Measurements from ENCODE around the gene SALL3.

The SALL3 gene

DNA sequence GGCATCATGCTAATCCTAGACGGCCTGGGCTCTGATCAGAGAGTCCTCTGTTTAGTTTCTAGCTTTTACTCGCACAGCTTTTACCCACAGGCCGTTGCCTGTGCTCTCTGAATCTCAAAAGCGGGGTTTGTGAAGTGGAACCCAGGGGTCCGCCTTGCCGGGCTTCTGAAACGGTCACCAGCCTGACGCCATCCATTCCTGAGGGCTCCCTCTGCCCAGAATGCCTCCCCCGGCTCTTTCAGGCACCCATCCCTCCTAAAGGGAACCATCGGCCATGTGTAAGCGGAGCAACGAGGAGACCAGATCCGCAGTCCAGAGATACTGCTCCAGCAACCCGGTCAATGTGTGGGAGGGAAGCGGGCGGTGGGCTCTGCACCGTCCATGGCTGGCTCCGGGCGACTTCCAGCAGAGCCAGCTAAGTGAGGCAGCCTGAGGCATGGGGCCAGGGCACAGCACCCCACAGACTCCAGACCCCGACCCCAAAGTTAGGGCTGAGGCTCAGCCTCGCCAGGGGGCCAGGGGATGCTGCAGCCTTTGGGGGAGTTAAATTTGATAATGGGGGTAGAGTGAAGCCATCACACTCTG lies 28.8 kb downstream of the SALL3 start:
- no peak for DNase-seq

DNA sequence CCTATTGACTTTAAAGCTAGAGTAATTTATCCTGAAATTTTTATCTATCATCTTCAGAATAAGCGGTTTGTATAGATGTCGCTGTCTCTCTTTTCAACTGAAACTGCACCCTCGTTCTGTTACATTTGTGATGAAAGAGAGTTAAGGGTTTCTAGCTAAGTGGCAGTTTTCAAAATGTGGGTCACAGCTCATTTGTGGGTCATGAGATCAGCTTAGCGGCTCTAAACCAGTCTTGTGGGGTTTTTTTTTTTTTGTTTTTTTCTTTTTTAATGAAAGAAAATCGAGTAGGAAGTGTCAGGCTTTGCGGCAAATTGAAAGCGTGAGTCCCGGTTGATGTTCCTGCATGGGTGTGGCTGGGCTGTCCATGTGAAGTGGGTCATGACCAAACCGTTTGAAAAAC lies 31.2 kb downstream of the SALL3 start:
- no peak for DNase-seq

DNA sequence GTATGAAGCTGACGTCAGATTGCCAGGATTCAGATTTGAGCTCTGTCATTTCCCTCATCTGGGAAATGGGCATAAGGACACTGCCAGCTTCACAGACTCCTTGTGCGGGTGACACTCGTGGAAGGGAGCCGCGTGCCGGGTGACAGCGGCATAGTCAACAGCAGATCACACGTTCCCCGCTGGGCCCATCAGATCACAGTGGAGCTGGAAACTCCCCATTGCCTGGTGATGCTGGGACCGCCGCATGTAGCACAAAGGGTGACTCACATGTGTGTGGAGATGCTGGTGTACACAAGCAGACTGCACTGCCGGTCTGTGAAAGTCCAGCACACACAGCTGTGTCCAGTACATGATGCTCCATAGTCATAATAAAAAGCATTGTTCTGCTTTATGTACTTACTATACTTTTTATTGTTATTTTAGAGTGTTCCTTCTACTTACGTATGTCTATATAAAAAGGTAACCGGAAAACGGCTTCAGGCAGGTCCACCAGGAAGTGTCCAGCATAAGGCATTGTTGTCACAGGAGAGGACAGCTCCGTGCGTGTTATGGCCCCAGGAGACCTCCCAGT lies 31.8 kb downstream of the SALL3 start:
- DNase-seq, result no peak

DNA sequence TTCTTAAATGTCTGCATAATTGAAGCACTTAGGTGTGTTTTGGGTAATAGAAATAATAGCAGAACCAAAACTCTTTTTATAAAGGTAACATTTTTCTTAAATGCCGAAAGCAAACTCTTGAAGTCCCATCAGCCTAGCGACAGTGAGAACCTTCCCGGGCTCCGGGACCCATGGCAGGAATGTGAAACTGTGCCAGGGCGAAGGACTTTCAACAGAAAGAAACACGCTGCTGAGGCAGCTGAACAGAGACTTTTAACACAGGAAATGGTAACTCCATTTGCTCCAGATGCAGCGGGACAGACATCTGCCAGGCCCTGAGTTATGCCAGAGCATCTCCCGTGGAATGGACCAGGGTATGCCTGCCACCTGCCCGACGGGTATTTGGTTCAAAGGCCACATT lies 34.3 kb downstream of the SALL3 start:
- DNase-seq, result no peak

DNA sequence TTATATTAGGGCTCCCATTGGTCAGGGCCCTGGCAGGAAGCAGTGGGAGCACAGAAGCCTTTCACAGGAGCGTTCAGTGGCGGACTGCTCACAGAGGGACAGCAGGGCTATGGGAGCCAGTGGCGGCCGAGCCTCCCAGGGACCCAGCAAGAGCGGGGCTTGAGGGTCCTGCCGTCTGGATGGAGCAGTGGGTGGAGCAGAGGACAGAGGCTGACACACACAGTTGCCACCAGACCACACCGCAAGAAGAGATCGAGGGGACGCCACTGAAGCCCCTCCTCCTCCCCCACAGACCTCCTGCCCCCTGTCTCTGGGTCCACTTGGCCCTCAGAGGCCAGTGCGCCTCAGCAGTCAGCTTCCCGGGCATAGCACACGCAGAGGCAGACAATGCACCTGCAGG lies 39.3 kb downstream of the SALL3 start:
- no peak for DNase-seq

DNA sequence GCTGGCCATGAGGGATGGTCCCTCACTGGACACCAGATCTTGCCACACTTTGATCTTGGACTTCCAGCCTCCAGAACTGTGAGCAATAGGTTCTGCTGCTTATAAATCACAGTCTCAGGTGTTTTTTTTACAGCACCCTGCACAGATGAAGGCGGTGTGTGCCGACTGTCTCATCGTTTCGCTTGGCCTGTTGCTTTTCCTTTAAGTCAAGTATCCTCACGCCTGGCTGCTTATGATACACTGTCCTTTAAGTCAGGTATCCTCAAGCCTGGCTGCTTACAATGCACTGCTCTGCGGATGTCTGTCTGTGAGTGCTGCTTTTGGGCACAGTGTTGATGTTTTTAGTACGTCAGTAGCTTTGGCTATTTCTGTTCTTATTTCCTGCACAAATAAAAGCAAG lies 40.3 kb downstream of the SALL3 start:
- DNase-seq, result no peak

DNA sequence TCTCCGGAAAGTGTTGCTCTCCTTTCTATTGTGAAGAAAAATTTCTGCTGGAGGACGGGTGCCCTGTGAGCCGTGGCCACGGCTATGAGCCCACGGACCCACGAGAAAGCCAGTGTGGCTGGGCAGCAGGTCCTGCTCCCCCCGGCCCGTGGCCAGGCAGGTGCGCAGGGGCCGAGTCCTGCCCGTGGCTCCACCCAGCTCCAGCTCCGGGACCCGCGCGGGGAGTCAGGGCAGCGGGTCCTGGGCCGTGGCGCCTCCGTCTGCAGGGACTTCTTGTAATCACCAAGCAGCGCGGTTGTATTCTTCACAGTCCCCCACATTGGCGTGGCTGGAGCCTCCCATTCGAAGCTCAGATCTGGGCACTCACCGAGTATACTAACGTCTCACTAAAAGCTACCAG lies 43.0 kb downstream of the SALL3 start:
- no peak for DNase-seq

DNA sequence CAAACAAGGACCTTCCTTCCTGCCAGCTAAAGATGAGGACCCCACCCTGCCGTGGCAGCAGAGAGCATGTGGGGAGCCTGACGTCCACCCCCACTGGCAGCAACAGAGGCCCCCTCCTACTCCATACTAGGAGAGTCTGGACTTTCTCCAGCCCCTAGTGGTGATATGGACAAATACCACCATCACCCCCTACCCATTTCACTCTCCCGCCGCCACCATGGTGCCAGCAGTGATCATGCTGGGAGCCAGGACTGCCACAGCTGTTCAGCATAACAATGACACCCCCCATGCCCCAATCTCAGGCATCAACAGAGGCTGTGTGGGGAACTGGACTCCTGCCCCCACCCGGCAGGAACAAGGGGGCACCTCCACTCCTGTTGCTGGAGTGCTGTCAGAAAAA lies 46.9 kb downstream of the SALL3 start:
- DNase-seq, result no peak

DNA sequence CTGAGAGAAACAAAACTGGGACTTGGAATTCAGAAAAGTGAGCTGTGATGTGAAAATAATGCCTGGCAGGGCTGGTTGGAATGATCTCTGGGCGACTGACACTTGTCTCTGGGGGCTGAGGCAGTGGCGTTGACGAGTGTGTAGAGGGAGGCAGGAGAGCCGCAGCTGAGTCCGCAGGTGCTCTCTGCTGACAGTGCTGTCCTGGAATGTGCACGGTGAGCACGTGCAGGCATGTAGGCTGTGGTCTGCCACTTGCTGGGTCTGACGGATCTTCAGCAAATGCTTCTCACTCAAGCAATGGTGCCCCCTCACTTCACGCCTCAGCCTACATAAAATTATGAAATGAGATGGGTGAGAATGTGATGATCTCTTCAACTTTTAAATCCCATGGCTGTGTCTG lies 51.1 kb downstream of the SALL3 start:
- DNase-seq, result no peak

DNA sequence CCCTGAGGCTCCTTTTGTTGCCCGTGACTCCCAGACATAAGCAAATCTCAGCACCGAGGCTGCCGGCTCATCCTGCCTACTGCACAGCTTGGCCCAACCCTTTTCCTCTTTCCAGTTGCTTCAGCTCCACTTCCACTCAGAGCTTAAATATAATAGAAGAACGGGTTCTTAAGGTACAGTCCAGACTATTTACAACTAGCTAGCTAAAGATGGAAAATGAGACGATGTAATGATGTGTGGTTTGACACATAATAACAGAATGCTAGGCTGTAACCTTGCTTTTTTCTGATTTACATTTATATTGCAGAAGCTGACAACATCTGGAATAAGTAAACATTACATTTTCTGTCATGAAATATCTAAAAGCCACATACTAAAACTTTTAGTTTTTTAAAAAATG lies 62.7 kb downstream of the SALL3 start:
- no peak for DNase-seq

DNA sequence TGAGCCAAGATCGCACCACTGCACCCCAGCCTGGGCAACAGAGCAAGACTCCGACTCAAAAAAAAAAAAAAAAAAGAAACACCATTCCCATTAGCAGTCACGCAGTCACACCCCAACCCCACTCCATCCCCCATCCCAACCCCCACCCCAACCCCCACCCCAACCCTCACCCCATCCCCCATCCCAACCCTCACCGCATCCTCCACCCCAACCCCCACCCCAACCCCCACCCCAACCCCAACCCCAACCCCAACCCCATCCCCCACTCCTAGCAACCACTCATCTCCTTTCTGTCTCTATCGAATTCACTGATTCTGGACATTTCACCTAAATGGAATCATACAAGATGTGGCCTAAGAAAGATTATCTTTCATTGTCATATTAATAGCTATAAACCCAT lies 63.7 kb downstream of the SALL3 start:
- no peak for DNase-seq

DNA sequence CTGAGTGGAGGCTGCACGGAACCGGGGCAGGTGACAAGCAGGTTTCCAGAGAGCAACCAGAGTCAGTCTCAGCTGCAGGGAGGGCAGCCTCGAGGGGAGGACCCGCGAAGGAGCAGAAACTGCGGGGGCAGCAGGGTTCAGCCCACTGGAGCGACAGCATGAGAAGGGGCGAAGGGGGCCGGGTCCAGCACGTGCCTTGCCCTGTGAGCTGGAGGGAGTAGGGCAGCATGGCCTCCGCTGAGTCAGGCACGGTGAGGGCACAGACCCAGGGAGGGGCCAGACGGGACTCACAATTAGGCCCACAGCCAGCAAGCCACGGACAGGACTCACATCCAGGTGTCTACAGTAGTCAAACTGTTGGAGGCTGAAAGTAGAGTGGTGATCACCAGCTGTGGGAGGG lies 66.9 kb downstream of the SALL3 start:
- no peak for DNase-seq

DNA sequence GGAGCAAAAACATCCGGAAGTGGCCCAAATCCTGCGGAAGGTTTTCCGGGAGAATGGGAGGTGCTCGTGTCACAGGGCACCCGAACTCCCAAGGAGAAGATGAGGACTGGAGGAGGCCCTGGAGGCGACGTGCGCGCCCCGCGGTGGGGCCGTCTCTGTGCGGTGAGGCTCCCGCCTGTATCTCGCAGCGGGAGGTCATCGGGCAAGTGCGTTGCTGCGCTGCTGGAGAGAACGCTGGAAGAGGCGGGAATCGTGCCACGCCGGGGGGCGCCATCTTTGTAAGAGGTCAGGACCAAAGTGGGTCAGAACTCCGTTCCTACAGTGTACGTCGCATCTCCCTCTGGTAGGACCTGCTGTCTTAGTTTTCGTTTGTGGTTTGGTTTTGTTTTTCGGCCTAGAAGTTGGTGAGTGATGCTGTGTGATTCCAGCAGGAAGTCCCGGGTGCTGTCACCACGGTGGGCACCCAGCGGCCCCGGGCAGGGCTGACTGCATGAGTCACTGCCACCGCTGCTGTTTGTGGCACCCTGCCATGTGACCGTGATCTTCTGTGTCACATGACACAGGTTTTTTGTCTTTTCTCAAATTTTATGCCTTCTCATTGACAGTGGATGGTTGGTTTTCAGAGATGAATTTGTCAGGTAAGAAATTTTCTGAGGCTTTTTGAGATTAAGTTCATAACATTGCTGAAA lies 68.1 kb downstream of the SALL3 start:
- no peak for DNase-seq

DNA sequence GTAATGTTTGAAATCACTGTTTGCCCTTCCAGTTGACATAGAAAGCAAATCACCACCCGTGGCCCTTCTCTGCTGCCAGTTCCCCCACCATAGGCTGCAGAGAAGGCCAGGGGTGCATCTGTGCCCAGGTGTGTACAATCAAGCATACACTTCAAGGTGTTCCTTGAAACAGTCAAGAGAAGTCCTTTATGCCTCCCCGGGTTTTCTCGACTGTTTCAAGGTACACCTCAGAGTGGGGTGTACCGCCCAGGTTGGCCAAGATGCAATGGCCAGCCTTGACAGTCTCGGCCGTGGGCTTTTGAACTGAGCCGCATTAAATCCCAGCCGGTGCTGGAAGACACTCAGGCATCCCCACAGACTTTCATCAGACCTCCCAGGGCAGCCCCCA lies 68.6 kb downstream of the SALL3 start:
- DNase-seq, result no peak

DNA sequence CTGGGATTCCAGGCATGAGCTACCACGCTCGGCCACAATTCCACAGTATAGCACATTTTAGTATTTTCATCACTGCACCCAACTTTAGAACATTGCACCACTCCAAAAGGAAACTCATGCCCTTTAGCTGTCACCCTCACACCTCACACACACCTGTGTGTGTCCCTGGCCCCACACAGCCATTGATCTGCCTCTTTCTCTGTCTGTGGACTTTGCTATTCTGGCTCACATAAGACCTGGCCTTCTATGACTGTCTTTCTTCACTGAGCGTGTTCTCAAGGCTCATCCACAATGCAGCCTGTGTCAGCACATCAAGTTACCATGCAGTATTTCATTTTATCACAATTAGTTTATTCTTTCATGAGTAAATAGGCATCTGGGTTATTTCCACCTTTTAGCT lies 69.9 kb downstream of the SALL3 start:
- no peak for DNase-seq

Data from EL (cell line).